Endothelial cell of umbilical vein (primary cell): ENCODE data around the gene KRT74.

Source experiments
- POLR2A ChIP-seq: IDR thresholded peaks from 2 replicates; pipeline ENCODE4 v1.6.1; 2012; ENCODE audit warnings: low read depth, mild to moderate bottlenecking, control low read depth, low read length
- TF ChIP-seq, protein P1 (sequence below), 2 donors: IDR thresholded peaks; 1 replicate in 1 of 2; 2 replicates in 1 of 2; pipeline ENCODE4 v1.5.1; 2011; ENCODE audit warnings: low read length in 2 of 2, mild to moderate bottlenecking in 2 of 2, moderate library complexity in 2 of 2, control low read depth in 1 of 2, inconsistent platforms in 1 of 2, low read depth in 1 of 2; ENCODE audit not compliant: insufficient read depth in 1 of 2; ENCODE audit errors: extremely low read depth in 1 of 2

- TF ChIP-seq, protein P1, sequence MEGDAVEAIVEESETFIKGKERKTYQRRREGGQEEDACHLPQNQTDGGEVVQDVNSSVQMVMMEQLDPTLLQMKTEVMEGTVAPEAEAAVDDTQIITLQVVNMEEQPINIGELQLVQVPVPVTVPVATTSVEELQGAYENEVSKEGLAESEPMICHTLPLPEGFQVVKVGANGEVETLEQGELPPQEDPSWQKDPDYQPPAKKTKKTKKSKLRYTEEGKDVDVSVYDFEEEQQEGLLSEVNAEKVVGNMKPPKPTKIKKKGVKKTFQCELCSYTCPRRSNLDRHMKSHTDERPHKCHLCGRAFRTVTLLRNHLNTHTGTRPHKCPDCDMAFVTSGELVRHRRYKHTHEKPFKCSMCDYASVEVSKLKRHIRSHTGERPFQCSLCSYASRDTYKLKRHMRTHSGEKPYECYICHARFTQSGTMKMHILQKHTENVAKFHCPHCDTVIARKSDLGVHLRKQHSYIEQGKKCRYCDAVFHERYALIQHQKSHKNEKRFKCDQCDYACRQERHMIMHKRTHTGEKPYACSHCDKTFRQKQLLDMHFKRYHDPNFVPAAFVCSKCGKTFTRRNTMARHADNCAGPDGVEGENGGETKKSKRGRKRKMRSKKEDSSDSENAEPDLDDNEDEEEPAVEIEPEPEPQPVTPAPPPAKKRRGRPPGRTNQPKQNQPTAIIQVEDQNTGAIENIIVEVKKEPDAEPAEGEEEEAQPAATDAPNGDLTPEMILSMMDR (IDR thresholded peaks at IDR 0.05; ENCODE audit: extremely low read depth in 1 of 2, insufficient read depth in 1 of 2, low read depth in 1 of 2, low read length in 2 of 2), result no peak
- no peak for TF ChIP-seq POLR2A
Observed at GRCh38 chr12:52612431-52613383, 39.1 kb upstream of the KRT74 start.
